NK-92 (cell line): ENCODE measurements around the gene EPN2.

Source experiments
- DNase-seq: peaks from one replicate; lab custom pipeline; 2025; ENCODE audit not compliant: unreplicated experiment; lab: John Stamatoyannopoulos, UW

The EPN2 gene

GRCh38 chr17:19291646-19292376 lies 54.6 kb downstream of the EPN2 start:
- no peak for DNase-seq

- DNase-seq = no peak
These were observed 55.2 kb downstream of the EPN2 start for GRCh38 chr17:19292377-19292711.

DNA sequence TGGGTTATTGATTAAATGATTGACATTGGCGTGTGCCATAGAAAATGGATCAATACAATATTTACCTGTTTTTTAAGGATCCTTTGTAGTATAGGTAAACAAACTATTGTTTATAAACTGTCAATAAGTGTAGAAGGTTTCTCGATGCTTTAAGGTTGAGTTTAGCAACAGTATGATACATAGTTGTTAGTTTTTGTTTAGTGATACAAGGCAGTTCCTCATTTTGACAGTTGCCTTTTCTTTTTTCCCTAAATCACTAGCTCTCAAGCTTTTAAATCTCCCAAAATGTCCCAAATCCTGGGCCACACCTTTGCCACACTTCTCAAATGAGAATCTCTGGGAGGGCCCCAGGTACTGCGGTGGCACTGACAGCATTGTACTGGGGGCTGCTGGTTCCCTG lies 57.3 kb downstream of the EPN2 start:
- DNase-seq = no peak

- DNase-seq = no peak
These were observed 58.4 kb downstream of the EPN2 start for GRCh38 chr17:19295473-19296135.

DNA sequence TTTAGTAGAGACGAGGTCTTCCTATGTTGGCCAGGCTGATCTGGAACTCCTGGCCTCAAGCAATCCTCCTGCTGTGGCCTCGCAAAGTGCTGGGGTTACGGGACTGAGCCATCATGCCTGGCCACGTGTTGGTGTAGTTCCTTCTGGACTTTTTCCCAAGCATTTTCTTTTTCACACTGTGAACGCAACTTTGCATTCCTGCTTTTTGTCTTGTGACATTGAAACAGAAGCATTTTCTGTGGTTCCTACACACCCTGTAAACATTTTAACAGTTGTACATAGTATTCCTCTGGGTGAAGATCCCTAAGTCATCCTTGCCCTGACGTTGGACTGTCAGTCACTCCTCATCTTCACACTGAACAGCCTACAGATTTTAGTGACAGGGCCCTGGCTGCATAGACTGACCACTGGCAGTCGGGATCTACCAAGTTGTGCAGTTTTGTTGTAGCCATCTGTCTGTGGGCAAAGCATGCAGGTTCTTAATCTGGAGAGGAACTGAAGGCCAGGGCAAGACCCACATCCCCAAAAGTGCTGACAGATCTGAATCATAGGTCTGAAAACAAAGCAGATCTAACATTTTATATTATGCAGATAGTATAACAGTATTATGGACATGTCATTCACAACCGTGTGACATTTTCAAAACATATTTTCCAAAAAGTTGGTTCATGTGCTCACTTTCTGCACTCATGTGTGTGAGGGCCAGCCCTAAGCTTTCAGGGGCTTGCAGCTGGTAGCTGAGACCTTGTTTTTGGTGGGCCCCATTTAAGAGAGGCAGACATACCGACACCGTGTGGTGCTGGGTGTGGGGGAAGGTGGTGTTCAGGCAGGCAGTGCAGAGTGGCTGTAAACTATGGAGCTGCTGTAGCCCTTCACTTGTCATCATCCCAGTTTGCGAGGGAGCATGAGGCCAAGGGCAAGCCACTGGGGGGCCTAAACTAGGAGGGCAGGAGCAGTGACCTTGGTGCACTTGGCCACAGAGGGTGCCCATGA lies 59.9 kb downstream of the EPN2 start:
- DNase-seq = no peak

DNA sequence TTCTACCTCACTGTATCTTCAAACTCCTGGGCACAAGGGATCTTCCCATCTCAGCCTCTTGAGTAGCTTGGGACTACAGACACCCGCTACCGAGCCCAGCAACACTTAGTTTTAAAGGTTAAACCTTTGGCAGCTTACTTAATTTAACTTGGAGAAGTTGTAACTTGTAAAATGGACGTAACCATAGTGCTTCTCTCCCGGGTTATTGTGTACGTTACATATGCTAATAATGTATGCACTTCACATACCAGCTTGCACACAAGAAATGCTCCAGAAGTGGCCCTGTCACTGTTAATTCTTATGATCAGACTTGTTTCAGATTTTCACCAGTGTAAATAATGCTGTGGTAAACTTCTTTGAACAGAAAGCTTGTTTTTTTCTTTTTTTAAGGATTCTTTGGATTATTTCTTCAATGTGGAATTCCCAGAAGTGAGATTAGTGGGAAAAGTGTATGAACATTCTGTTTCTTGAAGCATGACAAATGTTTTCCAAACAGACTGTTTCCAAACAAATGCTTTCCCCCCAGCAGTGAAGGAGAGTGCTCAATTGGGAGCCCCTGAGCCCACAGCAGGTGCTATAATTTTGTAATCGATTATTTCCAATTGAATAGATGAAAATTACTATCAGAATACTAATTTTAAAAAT lies 61.5 kb downstream of the EPN2 start:
- DNase-seq = no peak

DNA sequence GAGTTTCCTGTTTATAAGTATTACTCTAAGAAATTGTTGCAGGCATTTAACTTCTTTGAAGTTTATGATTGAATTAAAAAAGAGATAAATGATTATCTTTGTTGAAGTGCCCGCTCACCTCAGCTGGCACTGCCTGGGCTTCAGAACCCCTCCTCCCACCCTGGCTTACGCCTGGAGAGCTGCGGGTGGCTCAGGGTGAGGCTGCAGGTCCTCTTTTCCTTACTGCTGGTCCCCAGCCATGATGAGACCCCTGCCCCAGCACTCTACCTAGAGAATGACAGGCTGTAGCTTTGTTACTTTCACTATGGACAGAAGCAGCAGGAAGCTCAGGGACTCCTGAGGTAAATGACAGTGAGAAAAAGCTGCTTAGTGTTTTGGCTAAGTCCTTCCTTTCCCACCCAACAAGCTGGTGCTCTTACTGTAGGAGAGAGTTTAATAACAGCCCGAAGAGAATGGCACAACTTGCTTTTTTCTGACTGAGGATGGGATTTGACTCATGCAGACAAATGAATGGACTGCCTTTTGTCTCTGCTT lies 62.1 kb downstream of the EPN2 start:
- no peak for DNase-seq

DNA sequence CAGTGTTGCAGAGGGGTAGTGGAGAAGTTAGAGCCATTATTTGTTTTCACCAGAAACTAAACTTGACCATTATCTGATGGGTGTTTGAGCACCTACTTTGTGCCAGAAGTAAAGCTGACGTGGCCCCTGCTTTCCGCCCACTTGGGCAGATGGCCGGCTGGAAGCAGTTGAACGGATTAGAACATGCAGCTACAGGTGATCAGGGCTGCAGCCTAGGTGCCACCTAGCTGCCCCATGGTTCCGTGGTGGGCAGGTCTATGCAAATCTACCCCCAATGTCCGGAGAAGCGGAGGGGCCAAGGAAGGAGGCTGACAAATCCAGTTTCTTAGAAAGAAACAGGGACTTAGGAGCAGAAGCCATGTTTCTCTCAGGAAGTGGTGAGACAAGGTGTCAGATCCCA lies 62.7 kb downstream of the EPN2 start:
- no peak for DNase-seq

GRCh38 chr17:19301274-19301951 lies 64.2 kb downstream of the EPN2 start:
- no peak for DNase-seq

DNA sequence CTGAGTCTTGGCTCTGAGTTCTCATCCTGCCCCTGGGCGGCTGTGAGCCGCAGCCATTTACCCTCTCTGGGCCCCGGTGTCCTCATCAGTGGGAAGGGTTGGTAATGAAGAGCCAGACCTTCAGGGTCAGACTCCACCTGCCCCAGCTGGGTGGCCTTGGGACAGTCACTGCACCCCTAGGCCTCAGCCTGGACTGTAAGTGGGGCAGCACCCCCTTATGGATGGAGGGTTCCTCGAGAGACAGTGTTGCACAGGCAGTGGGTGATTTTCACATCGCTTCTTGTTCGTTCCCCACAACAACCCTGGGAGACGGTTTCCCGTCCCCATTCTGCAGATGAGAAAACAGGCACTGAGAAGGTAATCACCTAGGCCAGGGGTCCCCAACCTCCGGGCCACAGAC lies 64.8 kb downstream of the EPN2 start:
- DNase-seq = no peak

DNA sequence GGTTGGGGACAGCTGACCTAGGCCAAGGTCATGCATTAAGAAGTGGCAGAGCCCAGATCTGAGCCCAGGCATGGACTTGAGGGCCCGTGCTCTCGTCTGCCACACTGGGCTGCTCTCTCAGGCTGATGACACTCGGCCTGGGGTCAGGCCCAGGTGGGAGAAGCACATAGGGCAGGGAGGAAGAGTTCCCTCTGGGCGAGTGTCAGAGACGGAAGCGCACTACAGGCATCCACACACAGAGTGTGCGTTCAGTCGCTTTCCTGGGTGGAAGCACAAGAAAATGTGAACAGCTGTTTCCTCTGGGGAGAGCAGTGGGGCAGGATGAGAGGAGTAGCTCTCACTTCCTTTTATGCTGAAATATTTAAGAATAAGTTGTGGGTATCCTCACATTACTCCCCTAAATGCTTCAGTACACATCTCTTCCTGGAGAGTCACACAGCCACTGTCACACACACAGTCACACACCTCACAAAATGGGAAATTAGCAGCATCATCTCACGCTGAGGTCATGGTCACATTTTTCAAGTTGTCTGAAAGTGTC lies 65.7 kb downstream of the EPN2 start:
- no peak for DNase-seq

DNA sequence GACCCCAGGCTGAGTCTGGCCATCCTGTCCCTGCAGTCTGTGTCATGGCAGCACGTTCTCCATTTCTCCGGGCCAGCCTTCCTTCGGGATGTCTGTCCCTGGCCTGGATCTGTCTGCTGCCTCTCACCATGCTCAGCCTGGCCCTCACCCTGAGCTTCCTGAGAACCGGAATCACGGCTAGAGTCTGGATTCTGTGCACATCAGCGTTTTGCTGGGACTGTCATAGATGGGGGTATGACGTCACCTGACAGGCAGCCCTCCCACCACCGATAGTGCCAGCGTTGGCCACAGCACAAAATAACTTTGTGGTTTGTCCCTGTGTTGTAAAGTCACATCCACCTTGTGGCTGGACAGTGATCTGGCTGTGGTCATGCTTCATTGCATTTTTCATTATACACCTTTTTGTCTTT lies 66.2 kb downstream of the EPN2 start:
- no peak for DNase-seq

DNA sequence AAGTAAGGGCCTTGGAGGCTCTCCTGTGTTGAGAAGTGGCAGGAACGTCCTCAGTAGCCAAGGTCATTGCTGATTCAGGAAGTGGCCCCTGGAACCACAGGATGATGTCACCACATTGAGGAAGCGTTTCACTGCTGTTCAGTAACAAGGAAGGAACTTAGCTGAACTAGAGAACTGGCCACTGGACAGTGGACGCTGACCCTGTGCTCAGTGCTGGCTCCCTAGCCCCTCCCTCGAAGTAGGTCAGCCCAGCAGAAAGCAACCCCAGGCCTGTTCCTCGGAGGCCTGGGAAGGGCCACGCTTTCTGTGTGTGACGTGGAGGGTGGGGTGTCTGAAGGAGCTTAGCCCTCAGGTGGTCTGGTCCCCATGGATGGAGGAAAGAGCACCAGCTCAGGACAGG lies 67.0 kb downstream of the EPN2 start:
- DNase-seq = no peak

DNA sequence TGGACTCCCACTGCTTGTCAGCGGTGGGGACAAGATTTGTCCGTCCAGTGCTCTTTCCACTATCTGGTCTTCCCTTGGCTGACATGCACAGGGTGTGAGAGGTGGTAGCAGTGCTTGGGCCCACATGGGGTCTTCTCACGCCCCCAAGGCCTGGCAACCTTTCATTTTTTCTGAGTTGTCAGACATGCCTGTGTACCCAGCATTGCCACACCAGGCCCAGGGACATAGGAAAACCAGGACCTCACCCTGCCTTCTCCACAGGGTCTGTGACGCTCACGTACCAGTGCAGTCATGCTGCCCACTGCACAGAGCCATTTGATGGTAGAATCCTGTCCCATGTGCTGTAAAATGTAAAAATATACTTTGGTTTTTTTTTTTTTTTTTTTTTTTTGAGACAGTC lies 67.6 kb downstream of the EPN2 start:
- no peak for DNase-seq

- no peak for DNase-seq
These were observed 68.1 kb downstream of the EPN2 start for GRCh38 chr17:19305256-19305655.

DNA sequence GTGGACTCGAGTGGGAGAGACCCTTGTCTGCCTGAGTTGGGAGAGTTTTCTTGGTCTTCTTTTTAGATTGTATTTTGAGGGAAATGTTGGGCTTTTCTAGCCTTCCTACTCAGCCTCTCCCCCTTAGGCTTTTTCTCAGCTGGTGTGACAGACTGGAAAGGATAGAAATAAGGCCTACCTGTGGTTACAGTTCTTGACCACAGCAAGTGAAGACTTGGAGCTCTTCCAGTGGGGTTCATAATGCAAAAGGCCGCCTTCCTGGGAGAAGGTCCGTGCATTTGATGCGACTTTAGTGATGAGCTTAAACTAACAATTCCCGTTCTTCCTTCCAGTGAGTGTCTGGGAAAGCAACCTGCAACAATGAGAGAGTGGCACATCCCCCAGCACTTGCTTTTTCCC lies 68.6 kb downstream of the EPN2 start:
- DNase-seq = no peak

GRCh38 chr17:19306160-19307111 lies 69.3 kb downstream of the EPN2 start:
- no peak for DNase-seq

DNA sequence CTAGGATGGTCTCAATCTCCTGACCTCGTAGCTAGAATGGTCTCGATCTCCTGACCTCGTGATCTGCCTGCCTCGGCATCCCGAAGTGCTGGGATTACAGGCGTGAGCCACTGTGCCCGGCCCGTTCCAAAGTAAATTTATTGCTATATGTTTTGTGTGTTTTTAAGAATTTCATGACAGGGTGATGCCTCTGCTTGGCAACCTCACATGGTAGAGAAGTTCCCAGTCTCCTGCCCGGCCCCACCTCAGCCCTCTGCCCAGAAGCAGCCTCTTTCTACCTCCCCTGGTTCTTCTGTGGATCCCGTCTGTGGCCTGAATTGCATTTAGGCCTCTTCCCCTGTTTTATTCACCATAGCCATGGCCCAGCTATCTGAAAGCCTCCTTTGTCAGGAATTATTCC lies 70.4 kb downstream of the EPN2 start:
- DNase-seq = no peak

- no peak for DNase-seq
These were observed 71.2 kb downstream of the EPN2 start for GRCh38 chr17:19308398-19308797.
